ENCODE data around the gene MSANTD1.

Gene MSANTD1

DNA sequence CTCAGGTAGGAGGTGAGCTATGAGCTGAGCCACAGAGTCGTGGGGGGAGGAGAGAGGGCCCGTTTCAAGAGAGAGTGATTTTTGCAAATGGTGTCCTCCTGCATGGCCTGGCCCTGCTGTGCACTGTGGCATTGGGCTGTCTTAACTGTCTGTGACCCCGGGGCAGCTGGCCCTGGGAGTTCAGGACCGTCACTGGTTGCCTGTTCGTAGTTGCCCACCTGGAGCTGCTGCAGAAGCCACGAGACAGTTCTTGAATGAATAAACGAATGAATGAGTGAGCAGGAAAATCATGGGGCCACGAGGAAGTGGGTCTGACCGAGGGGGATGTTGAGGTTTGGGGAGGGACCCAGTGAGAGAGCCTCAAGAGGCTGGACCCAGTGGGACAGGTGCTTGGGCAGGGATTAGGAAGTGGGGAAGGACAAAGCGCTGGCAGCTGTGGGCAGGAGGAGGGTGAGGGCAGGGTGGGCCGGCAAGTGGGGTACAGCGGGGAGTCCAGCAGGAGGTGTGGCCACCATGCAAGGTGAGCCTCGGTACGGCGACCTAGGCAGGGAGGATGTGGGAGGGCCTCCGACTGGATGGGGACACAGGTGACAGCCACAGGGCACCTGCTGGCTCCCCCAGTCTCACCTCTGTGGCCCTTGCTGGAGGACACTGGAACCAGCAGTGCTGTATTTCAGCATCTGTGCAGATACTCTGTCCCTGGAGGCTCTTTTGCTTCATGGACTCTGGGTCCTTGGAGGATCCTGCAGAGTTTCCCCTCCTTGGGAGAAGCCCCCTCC, 54.0 kb downstream of the MSANTD1 start:
- DNase-seq (ENCODE audit: low read depth in 2 of 2), result no peak

DNA sequence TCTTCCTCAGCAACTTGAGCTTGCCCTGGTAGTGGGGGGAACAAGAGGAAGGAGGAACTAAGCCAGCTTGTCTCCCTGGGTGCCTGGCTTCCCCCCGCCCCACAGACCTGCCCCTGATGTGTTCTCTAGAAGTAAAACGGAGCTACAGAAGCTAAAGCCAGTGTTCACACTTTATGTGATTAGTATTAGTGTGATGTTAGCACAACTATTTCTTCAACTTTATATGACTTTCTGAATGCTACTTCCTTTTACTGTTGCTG, 54.5 kb downstream of the MSANTD1 start:
- DNase-seq (ENCODE audit: low read depth in 2 of 2), result no peak

- no peak for DNase-seq (ENCODE audit: low read depth in 2 of 2)
These were observed 55.2 kb downstream of the MSANTD1 start for GRCh38 chr4:3303923-3304710.

- no peak for DNase-seq (ENCODE audit: low read depth in 2 of 2)
These were observed 56.1 kb downstream of the MSANTD1 start for GRCh38 chr4:3304831-3305609.

- no peak for DNase-seq (ENCODE audit: low read depth in 2 of 2)
These were observed 56.8 kb downstream of the MSANTD1 start for GRCh38 chr4:3305610-3306371.
